Caco-2 (cell line): ENCODE data around the gene MSL3. TPM values are rescaled to one million over a fixed set of nuclear protein-coding genes. Genes with fewer than 3 reads are reported as not detected.

ENCODE experiments used
- BruUV-seq: library from RNA; stranded (reverse); fragments of 400-500 nt; replicated peaks from 2 replicates; lab custom pipeline; 2021; lab: Mats Ljungman, UMichigan
- CTCF ChIA-PET: fragments of 300-600 bp; sonication (Branson Sonifier 250); formaldehyde crosslinking; loops from one replicate; lab custom pipeline; 2022; ENCODE audit warnings: antibody characterized with exemption; lab: Charles Lee
- POLR2A ChIA-PET: fragments of 300-600 bp; sonication (Branson Sonifier 250); formaldehyde crosslinking; loops from one replicate; lab custom pipeline; 2022; ENCODE audit warnings: antibody characterized with exemption; lab: Charles Lee
- DNase-seq, 2 experiments: peaks; one replicate each; pipeline versions ENCODE4 v3.0.0 to v3.0.0-alpha.2; 2020 to 2022
- H3K27me3 ChIP-seq: replicated peaks from 2 replicates; pipeline ENCODE4 v1.6.0; 2011; ENCODE audit warnings: low read length; ENCODE audit not compliant: control insufficient read depth, insufficient read depth
- H3K36me3 ChIP-seq: 2 replicates; pipeline ENCODE4 v1.5.1; 2011; ENCODE audit warnings: low read length; ENCODE audit not compliant: control insufficient read depth, insufficient read depth
- H3K4me1 ChIP-seq: fragments of 250-450 bp; sonication (Bioruptor Pico); 2 replicates; pipeline ENCODE4 v1.5.1; 2020; ENCODE audit warnings: mild to moderate bottlenecking
- H3K4me3 ChIP-seq: 2 replicates; pipeline ENCODE4 v1.5.1; 2011; ENCODE audit warnings: low read depth, mild to moderate bottlenecking, control low read depth, low read length
- H3K9me3 ChIP-seq: fragments of 250-450 bp; sonication (Bioruptor Pico); 2 replicates; pipeline ENCODE4 v1.5.1; 2020; ENCODE audit warnings: mild to moderate bottlenecking, moderate library complexity
- H3K27ac Mint-ChIP-seq: one replicate; pipeline ENCODE4 v1.8.0; 2022; ENCODE audit warnings: mixed read lengths; ENCODE audit not compliant: unreplicated experiment
- H3K27me3 Mint-ChIP-seq: one replicate; pipeline ENCODE4 v1.8.0; 2022; ENCODE audit warnings: mixed read lengths; ENCODE audit not compliant: insufficient read depth, unreplicated experiment
- H3K36me3 Mint-ChIP-seq: one replicate; pipeline ENCODE4 v1.8.0; 2022; ENCODE audit warnings: mild to moderate bottlenecking, mixed read lengths; ENCODE audit not compliant: insufficient read depth, unreplicated experiment
- H3K4me1 Mint-ChIP-seq: one replicate; pipeline ENCODE4 v1.8.0; 2022; ENCODE audit warnings: low read depth, mixed read lengths; ENCODE audit not compliant: unreplicated experiment
- H3K4me3 Mint-ChIP-seq: one replicate; pipeline ENCODE4 v1.8.0; 2022; ENCODE audit warnings: mild to moderate bottlenecking, moderate library complexity, mixed read lengths; ENCODE audit not compliant: unreplicated experiment
- H3K9me3 Mint-ChIP-seq: one replicate; pipeline ENCODE4 v1.8.0; 2022; ENCODE audit warnings: mixed read lengths; ENCODE audit not compliant: unreplicated experiment
- intact Hi-C: fragments of 100-400 bp; cut with micrococcal nuclease; formaldehyde crosslinking; loops from one replicate; pipeline ENCODE4 v1.10.0; 2022; ENCODE audit not compliant: unreplicated experiment
- total RNA-seq: library from RNA; stranded (reverse); gene quantifications from 2 replicates; pipeline ENCODE4 v1.2.3, GENCODE V29; 2022
- TF ChIP-seq, protein P1 (sequence below), 2 experiments: fragments of 200-600 bp in 1 of 2; IDR thresholded peaks; 1 replicate in 1 of 2; 2 replicates in 1 of 2; pipeline versions ENCODE4 v1.5.1 to v1.8.0; 2011 to 2022; ENCODE audit warnings: antibody characterized with exemption in 1 of 2, control low read depth in 1 of 2, inconsistent platforms in 1 of 2, low read depth in 1 of 2, low read length in 1 of 2, mild to moderate bottlenecking in 1 of 2, moderate library complexity in 1 of 2; ENCODE audit not compliant: insufficient read depth in 1 of 2, severe bottlenecking in 1 of 2, unreplicated experiment in 1 of 2

Gene MSL3
- total RNA-seq, 1 experiment from 2014 or later, result 14.0 TPM

DNA sequence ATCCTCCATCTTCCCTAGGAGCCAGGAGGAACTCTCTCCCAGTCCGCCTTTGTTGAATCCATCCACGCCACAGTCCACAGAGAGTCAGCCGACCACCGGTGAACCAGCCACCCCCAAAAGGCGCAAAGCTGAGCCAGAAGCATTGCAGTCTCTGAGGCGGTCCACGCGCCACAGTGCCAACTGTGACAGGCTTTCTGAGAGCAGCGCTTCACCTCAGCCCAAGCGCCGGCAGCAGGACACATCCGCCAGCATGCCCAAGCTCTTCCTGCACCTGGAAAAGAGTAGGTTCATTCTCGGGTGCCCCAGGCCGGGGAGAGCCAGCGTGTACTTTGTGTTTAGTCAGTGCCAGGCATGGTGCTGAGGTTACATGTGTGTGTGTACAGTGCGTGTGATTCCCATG, 7.4 kb downstream of the MSL3 start:
- no TSS peak for BruUV-seq
- intact Hi-C loops, result no loop called here
- H3K27ac Mint-ChIP-seq, result no peak overlapping the region
- no peaks in the 10 kb centered on the region for H3K4me1 Mint-ChIP-seq
- H3K36me3 Mint-ChIP-seq, result peaks cover 14% of the 10 kb centered on the region
- Histone ChIP-seq H3K27me3 (no peaks in the 10 kb centered on the region), H3K36me3 (no peaks in the 10 kb centered on the region; the same call in 1 of the 2 replicates), H3K4me3 (no peak overlapping the region), H3K9me3 (no peaks in the 10 kb centered on the region), H3K4me1 (no peaks in the 10 kb centered on the region)
- H3K9me3 Mint-ChIP-seq, result no peaks in the 10 kb centered on the region
- no peaks in the 10 kb centered on the region for H3K27me3 Mint-ChIP-seq
- no peak for DNase-seq
- TF ChIP-seq, protein P1, sequence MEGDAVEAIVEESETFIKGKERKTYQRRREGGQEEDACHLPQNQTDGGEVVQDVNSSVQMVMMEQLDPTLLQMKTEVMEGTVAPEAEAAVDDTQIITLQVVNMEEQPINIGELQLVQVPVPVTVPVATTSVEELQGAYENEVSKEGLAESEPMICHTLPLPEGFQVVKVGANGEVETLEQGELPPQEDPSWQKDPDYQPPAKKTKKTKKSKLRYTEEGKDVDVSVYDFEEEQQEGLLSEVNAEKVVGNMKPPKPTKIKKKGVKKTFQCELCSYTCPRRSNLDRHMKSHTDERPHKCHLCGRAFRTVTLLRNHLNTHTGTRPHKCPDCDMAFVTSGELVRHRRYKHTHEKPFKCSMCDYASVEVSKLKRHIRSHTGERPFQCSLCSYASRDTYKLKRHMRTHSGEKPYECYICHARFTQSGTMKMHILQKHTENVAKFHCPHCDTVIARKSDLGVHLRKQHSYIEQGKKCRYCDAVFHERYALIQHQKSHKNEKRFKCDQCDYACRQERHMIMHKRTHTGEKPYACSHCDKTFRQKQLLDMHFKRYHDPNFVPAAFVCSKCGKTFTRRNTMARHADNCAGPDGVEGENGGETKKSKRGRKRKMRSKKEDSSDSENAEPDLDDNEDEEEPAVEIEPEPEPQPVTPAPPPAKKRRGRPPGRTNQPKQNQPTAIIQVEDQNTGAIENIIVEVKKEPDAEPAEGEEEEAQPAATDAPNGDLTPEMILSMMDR (IDR thresholded peaks at IDR 0.05; ENCODE audit: insufficient read depth in 1 of 2, low read depth in 1 of 2, low read length in 1 of 2, severe bottlenecking in 1 of 2, unreplicated experiment in 1 of 2), result no peak
- ChIA-PET POLR2A (no interaction called here), CTCF (no interaction called here)
- no peak overlapping the region for H3K4me3 Mint-ChIP-seq

- Histone ChIP-seq H3K4me1 (no peaks in the 10 kb centered on the region), H3K36me3 (no peaks in the 10 kb centered on the region; the same call in 1 of the 2 replicates), H3K4me3 (no peak overlapping the region), H3K9me3 (no peaks in the 10 kb centered on the region), H3K27me3 (no peaks in the 10 kb centered on the region)
- Mint-ChIP-seq H3K9me3 (no peaks in the 10 kb centered on the region), H3K4me3 (no peak overlapping the region), H3K4me1 (no peaks in the 10 kb centered on the region), H3K27ac (no peak overlapping the region), H3K27me3 (no peaks in the 10 kb centered on the region), H3K36me3 (peaks cover 14% of the 10 kb centered on the region)
- POLR2A ChIA-PET, result no interaction called here
- no TSS peak for BruUV-seq
- CTCF ChIA-PET, result no interaction called here
- intact Hi-C loops, result no loop called here
- DNase-seq, result no peak
- TF ChIP-seq, protein P1 (IDR thresholded peaks at IDR 0.05; ENCODE audit: insufficient read depth in 1 of 2, low read depth in 1 of 2, low read length in 1 of 2, severe bottlenecking in 1 of 2, unreplicated experiment in 1 of 2), result no peak
These were observed 8.4 kb downstream of the MSL3 start for GRCh38 chrX:11766487-11766886.

DNA sequence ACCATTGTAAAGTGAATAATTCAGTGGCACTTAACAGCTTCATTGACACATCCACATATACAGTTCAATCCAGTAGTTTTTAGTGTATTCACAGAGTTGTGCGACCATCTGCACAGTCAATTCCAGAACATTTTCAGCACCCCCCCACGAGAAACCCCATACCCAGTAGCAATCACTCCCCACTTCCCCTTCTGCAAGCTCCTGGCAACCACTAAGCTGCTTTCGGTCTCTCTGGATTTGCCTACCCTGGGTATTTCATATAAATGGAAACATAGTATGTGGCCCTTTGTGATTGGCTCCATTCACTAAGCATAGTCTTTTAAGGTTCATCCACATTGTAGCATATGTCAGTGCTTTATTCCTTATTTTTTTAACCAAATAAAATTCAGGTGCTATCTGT, 10.0 kb downstream of the MSL3 start:
- POLR2A ChIA-PET, result no interaction called here
- Mint-ChIP-seq H3K4me1 (no peaks in the 10 kb centered on the region), H3K27ac (no peak overlapping the region), H3K9me3 (no peaks in the 10 kb centered on the region), H3K36me3 (peaks cover 14% of the 10 kb centered on the region), H3K4me3 (no peak overlapping the region), H3K27me3 (no peaks in the 10 kb centered on the region)
- H3K4me1 ChIP-seq, result no peaks in the 10 kb centered on the region
- no peak for DNase-seq
- no peaks in the 10 kb centered on the region for H3K27me3 ChIP-seq
- intact Hi-C loops, result no loop called here
- no peak overlapping the region for H3K4me3 ChIP-seq
- BruUV-seq, result no TSS peak
- no peaks in the 10 kb centered on the region for H3K9me3 ChIP-seq
- CTCF ChIA-PET, result no interaction called here
- H3K36me3 ChIP-seq, result no peaks in the 10 kb centered on the region; the same call in 1 of the 2 replicates
- TF ChIP-seq, protein P1 (IDR thresholded peaks at IDR 0.05; ENCODE audit: insufficient read depth in 1 of 2, low read depth in 1 of 2, low read length in 1 of 2, severe bottlenecking in 1 of 2, unreplicated experiment in 1 of 2), result no peak
